ENCODE measurements around the gene FAM184B. TPM values are rescaled to one million over a fixed set of nuclear protein-coding genes. Genes with fewer than 3 reads are reported as not detected.

The FAM184B gene
- total RNA-seq, 1 experiment from 2014 or later = 0.47 TPM

GRCh38 chr4:17810260-17811077 lies 29.0 kb upstream of the FAM184B start, which contains the start of the genes DCAF16 and NCAPG:
DCAF16 (minus strand) TSS chr4:17810757; CDS start chr4:17804141, 6,616 bp downstream.
NCAPG (plus strand) TSS chr4:17810979; CDS start chr4:17811078, 99 bp downstream.
- H3K9me3 ChIP-seq (ENCODE audit: low read length) = no peaks in the 10 kb centered on the region
- intact Hi-C loops (cut with micrococcal nuclease) = loop anchor here (10.0 kb wide), 1 partner anchor 184 kb away; no protein-coding TSS in a partner anchor
- TF ChIP-seq EZH2phosphoT487 (IDR thresholded peaks at IDR 0.05; ENCODE audit: borderline replicate concordance, low read length) = no peak
- peak within 1 kb of the TSS; percentile 99 for H3K9ac ChIP-seq (ENCODE audit: low read length)
- no peaks in the 10 kb centered on the region for H3K27me3 ChIP-seq (ENCODE audit: low read length)
- peak within 1 kb of the TSS; percentile 83 for H2AFZ ChIP-seq (ENCODE audit: low read length)
- ChIA-PET CTCF (interaction anchor here (0.6 to 0.7 kb wide), 2 partner anchors 82 to 141 kb away, joined by 4 to 6 read pairs; no protein-coding TSS in a partner anchor), POLR2A (ENCODE audit: unreplicated experiment) (interaction anchor here (0.5 kb wide), 1 partner anchor 16 kb away, joined by 4 read pairs; no protein-coding TSS in a partner anchor)
- DNase-seq (peak; percentile 98), ATAC-seq (peak; percentile 83)
- H4K20me1 ChIP-seq (ENCODE audit: low read length) = peaks cover 27% of the 10 kb centered on the region; the same call in 1 of the 2 replicates
- peaks cover 23% of the 10 kb centered on the region for H3K4me1 ChIP-seq (ENCODE audit: insufficient read depth, low read length)
- peak within 1 kb of the TSS; percentile 99 for H3K4me3 ChIP-seq (ENCODE audit: low read length)
- peak within 1 kb of the TSS; percentile 76 for H3K27ac ChIP-seq (ENCODE audit: low read length)
- H3K4me2 ChIP-seq (ENCODE audit: low read length) = peak within 1 kb of the TSS; percentile 89
- no peaks in the 10 kb centered on the region for H3K9me2 ChIP-seq (replicated peaks; ENCODE audit: low read length)
- no peaks in the 10 kb centered on the region for H3F3A ChIP-seq (ENCODE audit: low read length, unreplicated experiment)
- H3K79me2 ChIP-seq (ENCODE audit: low read length) = peaks cover 99% of the 10 kb centered on the region
- H3K36me3 ChIP-seq (ENCODE audit: low read depth, low read length) = peaks cover 12% of the 10 kb centered on the region
- TSS peak; percentile 76 for BruUV-seq (replicated peaks)

- ATAC-seq (no peak), DNase-seq (no peak)
- Histone ChIP-seq H3K4me2 (ENCODE audit: low read length) (peak overlapping the region; percentile 89), H3K27me3 (ENCODE audit: low read length) (no peaks in the 10 kb centered on the region), H3K9me3 (ENCODE audit: low read length) (no peaks in the 10 kb centered on the region), H3K9me2 (replicated peaks; ENCODE audit: low read length) (no peaks in the 10 kb centered on the region), H3K4me3 (ENCODE audit: low read length) (peak overlapping the region; percentile 99), H3F3A (ENCODE audit: low read length, unreplicated experiment) (no peaks in the 10 kb centered on the region), H4K20me1 (ENCODE audit: low read length) (peaks cover 27% of the 10 kb centered on the region; the same call in 1 of the 2 replicates), H2AFZ (ENCODE audit: low read length) (no peak overlapping the region), H3K9ac (ENCODE audit: low read length) (peak overlapping the region; percentile 99), H3K27ac (ENCODE audit: low read length) (no peak overlapping the region), H3K36me3 (ENCODE audit: low read depth, low read length) (peaks cover 16% of the 10 kb centered on the region), H3K79me2 (ENCODE audit: low read length) (peaks cover 98% of the 10 kb centered on the region), H3K4me1 (ENCODE audit: insufficient read depth, low read length) (peaks cover 23% of the 10 kb centered on the region)
- ChIA-PET CTCF (interaction anchor here (0.7 kb wide), 1 partner anchor 141 kb away, joined by 4 read pairs; no protein-coding TSS in a partner anchor), POLR2A (ENCODE audit: unreplicated experiment) (interaction anchor here (0.5 kb wide), 1 partner anchor 15 kb away, joined by 4 read pairs; no protein-coding TSS in a partner anchor)
- no peak for TF ChIP-seq EZH2 (IDR thresholded peaks at IDR 0.05; ENCODE audit: low read length, unreplicated experiment)
- no peak for TF ChIP-seq CTCF (conservative IDR thresholded peaks at IDR 0.05; ENCODE audit: low read depth, low read length)
- no peak for TF ChIP-seq EZH2phosphoT487 (IDR thresholded peaks at IDR 0.05; ENCODE audit: borderline replicate concordance, low read length)
- intact Hi-C loops (cut with micrococcal nuclease) = loop anchor here (2.0 to 10.0 kb wide), 4 partner anchors 185 to 261 kb away; partner anchors contain the start of gene MED28
- no TSS peak for BruUV-seq (replicated peaks)
Measured at GRCh38 chr4:17809667-17810066, 28.2 kb upstream of the FAM184B start.

GRCh38 chr4:17807446-17807845 lies 26.0 kb upstream of the FAM184B start:
- Histone ChIP-seq H3K36me3 (ENCODE audit: low read depth, low read length) (peaks cover 32% of the 10 kb centered on the region), H2AFZ (ENCODE audit: low read length) (no peak overlapping the region), H4K20me1 (ENCODE audit: low read length) (peaks cover 27% of the 10 kb centered on the region; the same call in 1 of the 2 replicates), H3K4me1 (ENCODE audit: insufficient read depth, low read length) (peaks cover 16% of the 10 kb centered on the region), H3K27ac (ENCODE audit: low read length) (no peak overlapping the region), H3K9me3 (ENCODE audit: low read length) (no peaks in the 10 kb centered on the region), H3K9ac (ENCODE audit: low read length) (no peak overlapping the region), H3K4me2 (ENCODE audit: low read length) (peak overlapping the region; percentile 89), H3F3A (ENCODE audit: low read length, unreplicated experiment) (no peaks in the 10 kb centered on the region), H3K79me2 (ENCODE audit: low read length) (peaks cover 89% of the 10 kb centered on the region), H3K4me3 (ENCODE audit: low read length) (peak overlapping the region; percentile 99), H3K9me2 (replicated peaks; ENCODE audit: low read length) (no peaks in the 10 kb centered on the region), H3K27me3 (ENCODE audit: low read length) (no peaks in the 10 kb centered on the region)
- no peak for DNase-seq
- TF ChIP-seq EZH2 (IDR thresholded peaks at IDR 0.05; ENCODE audit: low read length, unreplicated experiment) = no peak
- TF ChIP-seq CTCF (conservative IDR thresholded peaks at IDR 0.05; ENCODE audit: low read depth, low read length) = no peak
- TF ChIP-seq EZH2phosphoT487 (IDR thresholded peaks at IDR 0.05; ENCODE audit: borderline replicate concordance, low read length) = no peak
- ChIA-PET CTCF (no interaction called here), POLR2A (ENCODE audit: unreplicated experiment) (no interaction called here)
- no peak for ATAC-seq
- intact Hi-C loops (cut with micrococcal nuclease) = loop anchor here (5.0 kb wide), 1 partner anchor 195 kb away; the partner anchor contains the start of gene MED28
- no TSS peak for BruUV-seq (replicated peaks)
